Activated CD8-positive, alpha-beta memory T cell treated with anti-CD3 and anti-CD28 coated beads for 1 hour (primary cell): ENCODE measurements around the gene ARG2.

Experiments
- DNase-seq, 2 donors: peaks; one replicate each; pipeline ENCODE4 v3.0.0-alpha.2; 2020; ENCODE audit warnings: low read depth in 1 of 2; ENCODE audit errors: extremely low read depth in 1 of 2

Gene ARG2

DNA sequence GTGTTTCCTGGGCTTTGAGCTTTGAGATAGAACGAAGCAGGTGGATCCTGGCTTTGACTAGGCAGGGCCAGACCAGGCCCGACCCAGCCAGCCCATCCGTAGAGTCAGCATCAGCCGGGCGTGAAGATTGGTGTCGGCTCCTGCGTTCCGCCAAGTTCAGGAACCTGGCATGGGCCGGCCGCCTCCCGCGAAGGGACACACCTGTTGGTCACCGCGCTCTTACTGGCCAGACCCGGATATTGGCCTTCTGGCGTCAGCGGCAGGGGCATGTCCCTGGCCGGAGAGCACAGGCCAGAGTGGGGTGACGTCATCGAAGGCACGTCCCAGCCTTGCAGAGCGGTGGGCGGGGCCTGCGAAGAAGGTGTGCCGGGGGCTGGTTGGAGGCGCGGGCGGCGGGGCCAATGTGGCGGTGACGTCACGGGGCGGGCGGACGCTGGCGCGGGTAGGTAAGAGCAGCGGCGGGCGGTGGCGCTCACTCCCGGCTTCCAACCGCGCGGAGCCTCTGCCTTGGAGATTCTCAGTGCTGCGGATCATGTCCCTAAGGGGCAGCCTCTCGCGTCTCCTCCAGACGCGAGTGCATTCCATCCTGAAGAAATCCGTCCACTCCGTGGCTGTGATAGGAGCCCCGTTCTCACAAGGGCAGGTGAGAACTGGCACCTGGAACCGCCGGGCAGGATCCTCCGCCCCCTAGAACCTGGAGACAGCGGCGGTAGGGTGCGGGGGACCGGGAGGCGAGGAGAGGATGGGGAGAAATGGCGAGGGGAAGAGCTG, at the start of gene ARG2:
Gene ARG2, plus strand, starts transcription at position 475 of the 771 bp plus-strand sequence. Its CDS starts 58 bp downstream, at position 533.
- peak; percentile 97 to 98 for DNase-seq

DNA sequence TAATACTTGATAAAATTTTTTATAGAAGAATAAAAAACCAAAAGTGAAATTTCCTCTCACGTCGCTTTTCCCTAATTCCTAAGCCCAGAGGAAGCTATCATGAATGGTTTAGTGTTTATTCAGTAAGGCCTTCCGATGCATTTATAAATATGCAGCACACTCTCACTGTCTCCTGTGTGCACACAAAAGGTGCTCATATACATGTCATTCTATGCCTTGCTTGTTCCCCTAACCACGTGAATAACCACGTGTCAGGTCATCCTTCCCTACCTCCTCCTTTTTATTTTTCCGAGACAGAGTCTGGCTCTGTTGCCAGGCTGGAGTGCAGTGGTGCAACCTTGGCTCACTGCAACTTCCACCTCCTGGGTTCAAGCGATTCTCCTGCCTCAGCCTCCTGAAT, 49.3 kb upstream of the ARG2 start:
- no peak for DNase-seq

DNA sequence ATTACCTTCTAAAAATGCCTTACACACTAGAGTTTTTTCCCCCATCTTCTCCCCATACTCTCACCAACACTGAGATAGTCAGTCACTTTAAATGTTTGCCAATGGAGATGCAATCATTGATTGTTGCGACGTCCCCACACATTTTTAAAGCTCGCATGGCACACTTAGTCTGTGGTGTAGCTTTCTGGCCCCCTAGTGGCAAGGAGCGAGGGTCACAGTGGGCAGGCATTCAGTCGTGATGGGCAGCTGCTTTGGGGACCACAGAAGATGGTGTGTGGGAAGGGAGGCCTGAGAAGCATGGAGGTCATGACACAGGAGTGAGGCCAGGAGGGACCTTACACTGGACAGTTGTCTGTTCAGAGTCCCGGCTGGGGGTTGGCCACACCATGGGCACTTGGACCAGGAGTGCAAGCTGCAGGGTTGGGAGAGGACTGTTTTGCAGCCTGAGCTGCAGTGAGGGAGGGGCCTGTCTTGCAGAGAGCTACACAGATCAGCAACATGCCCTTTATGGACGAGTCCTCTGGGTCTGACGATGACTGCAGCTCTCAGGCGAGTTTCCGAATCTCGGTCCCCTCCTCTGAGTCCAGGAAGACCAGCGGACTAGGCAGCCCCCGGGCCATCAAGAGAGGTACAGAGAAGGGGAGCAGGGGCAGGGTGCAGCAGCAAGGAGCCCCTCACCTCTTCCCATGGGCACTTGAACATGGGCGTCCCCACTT, 48.3 kb upstream of the ARG2 start:
- peak; percentile 27 to 53 for DNase-seq

DNA sequence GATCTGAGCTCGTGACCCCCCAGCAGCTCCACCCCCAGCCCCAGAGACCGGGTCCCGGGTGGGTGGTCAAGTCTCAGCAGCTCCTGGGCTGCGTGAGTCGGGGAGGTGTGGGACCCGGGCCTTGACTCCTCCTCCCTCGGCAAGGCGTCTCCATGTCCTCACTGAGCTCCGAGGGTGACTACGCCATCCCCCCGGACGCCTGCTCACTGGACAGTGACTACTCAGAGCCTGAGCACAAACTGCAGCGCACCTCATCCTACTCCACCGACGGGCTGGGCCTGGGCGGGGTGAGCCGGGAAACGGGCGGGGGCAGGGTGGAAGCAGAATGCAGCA, 47.8 kb upstream of the ARG2 start:
- no peak for DNase-seq

DNA sequence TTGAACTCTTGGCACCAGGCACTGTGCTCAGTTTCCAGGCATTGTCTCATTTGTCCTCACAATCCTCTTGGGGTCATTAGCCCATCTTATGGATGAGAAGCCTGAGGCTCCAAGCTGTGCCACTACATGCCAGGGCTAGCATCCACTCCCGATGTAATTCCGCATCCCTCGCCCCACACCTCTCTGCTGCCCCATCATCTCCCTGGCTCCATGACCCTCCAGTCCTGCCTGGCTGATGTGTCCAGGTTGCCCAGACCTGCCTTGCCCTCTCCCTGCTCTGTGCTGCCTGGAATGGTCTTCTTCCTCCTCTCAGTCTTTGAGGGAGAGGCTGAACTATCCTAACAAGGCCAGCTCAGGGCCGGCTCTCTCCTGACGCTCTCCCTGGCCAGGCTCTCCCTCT, 47.1 kb upstream of the ARG2 start:
- no peak for DNase-seq

DNA sequence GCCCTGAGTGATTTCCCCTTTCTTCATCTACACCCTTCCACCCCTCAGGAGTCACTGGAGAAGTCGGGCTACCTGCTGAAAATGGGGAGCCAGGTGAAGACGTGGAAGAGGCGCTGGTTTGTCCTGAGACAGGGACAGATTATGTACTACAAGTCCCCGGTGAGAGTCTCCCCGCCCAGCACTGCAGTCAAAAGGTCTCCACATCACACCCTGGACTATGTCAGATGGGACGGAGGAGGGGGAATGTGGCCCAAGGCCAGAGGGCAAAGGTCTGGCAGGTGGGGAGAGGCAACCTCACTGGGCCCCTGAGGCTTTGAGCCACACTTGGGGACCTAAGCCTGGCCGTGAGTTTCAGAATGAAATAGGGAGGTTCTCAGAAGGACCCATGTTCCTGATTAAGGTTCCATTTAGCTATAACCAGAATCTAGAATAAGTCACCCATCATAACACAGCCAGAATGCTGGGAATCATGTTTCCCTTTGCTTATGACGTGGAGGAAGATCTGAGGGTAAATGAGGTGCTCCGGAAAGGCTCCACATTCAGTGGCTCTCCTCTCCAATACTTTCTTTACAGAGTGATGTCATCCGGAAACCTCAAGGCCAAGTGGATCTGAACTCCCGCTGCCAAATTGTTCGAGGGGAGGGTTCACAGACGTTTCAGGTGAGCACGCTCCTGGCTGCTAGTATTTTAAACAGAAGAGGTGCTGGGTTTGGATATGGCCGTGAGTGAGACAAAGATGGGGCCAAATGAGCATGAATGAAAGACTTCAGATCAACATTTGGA, 46.3 kb upstream of the ARG2 start:
- DNase-seq = no peak

DNA sequence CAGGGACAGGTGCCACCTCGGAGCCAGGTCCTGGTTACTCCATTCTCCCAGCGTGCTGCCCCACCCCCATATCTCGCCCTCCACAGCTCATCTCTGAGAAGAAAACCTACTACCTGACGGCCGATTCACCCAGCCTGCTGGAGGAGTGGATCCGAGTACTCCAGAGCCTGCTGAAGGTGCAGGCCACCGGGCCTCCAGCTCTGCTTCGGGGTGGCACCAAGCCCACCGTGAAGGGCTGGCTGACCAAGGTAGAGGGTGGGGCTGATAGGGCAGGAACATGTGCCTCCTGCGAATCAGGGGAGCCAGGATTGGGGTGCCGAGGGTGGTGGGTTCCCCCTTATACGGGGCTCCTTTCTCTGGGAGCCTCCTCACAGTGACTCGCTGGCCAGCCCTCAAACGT, 45.6 kb upstream of the ARG2 start:
- DNase-seq = no peak

DNA sequence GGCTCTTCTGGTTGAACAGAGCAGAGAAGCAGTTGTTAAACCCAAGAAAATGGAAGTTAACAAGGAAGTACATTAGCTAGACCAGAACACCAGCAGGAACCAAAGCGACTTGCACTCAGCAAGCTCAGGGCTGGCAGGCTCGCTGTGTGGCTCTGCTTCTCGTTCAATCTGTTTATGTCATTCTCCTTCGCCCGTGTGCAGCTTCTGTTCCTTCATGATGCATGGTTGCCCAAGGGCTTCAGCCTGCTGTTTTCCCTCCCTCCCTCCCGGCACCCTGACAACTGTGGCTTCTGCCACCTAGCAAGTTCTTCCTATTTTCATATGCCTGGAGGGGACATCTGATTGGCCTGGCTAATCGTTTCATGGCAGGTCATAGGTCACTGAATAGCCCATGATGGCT, 44.9 kb upstream of the ARG2 start:
- DNase-seq = no peak

GRCh38 chr14:67575684-67576083, 44.0 kb upstream of the ARG2 start:
- DNase-seq = no peak

- no peak for DNase-seq
Observed at GRCh38 chr14:67576216-67576955, 43.3 kb upstream of the ARG2 start.

- DNase-seq = no peak
Observed at GRCh38 chr14:67577181-67577808, 42.4 kb upstream of the ARG2 start.

- DNase-seq = no peak
Observed at GRCh38 chr14:67577909-67578749, 41.6 kb upstream of the ARG2 start.

DNA sequence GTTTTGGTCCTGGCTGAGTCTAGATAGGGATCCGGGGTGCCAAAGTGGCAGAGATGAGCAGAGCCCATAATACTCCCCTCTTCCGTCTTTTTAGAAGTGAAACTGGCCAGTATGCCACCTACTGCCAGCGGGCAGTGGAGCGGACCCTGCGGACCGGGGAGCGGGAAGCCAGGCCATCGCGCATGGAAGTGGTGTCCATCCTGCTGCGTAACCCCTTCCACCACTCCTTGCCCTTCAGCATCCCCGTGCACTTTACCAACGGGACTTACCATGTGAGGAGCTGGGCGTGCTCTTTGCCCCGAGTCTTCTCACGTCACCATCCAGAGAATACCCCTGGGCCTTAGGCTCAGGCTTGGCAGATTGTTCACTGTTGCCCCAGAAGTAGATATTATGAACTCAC, 40.7 kb upstream of the ARG2 start:
- DNase-seq = no peak

DNA sequence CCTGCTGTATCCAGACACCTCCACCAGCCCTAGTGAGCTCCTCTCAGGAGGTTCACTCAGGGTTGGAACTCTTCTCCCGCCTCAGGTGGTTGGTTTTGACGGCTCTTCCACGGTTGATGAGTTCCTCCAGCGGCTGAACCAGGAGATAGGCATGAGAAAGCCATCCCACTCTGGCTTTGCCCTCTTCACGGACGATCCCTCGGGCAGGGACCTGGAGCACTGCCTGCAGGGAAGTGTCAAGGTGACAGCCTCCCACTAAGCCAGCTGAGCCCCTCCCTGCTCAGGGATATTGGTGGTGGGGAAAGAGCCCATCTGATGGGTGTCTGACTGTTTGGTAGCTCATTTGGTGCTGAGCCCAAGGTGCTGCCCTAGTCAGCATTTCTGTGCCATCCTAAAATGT, 40.1 kb upstream of the ARG2 start:
- DNase-seq = no peak

GRCh38 chr14:67580336-67581171, 39.2 kb upstream of the ARG2 start:
- DNase-seq = no peak

GRCh38 chr14:67581643-67582042, 38.1 kb upstream of the ARG2 start:
- DNase-seq = no peak

DNA sequence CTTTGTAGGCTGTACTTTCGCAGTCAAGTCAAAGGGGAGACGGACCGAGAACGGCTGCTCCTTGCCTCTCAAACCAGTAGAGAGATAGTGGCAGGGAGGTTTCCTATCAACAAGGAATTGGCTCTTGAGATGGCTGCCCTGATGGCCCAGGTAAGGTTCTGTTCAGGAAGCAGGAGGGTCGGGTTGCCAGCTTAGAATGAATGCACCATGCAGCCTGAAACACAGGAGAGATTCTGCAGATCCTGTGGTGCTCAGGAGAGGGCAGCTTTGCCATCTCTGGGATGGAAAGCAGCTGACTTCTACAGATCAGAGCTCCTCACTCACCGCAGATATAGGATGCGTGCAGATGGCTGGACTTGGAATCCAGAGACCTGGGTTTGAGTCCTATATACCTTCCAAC, 37.7 kb upstream of the ARG2 start:
- DNase-seq = no peak

DNA sequence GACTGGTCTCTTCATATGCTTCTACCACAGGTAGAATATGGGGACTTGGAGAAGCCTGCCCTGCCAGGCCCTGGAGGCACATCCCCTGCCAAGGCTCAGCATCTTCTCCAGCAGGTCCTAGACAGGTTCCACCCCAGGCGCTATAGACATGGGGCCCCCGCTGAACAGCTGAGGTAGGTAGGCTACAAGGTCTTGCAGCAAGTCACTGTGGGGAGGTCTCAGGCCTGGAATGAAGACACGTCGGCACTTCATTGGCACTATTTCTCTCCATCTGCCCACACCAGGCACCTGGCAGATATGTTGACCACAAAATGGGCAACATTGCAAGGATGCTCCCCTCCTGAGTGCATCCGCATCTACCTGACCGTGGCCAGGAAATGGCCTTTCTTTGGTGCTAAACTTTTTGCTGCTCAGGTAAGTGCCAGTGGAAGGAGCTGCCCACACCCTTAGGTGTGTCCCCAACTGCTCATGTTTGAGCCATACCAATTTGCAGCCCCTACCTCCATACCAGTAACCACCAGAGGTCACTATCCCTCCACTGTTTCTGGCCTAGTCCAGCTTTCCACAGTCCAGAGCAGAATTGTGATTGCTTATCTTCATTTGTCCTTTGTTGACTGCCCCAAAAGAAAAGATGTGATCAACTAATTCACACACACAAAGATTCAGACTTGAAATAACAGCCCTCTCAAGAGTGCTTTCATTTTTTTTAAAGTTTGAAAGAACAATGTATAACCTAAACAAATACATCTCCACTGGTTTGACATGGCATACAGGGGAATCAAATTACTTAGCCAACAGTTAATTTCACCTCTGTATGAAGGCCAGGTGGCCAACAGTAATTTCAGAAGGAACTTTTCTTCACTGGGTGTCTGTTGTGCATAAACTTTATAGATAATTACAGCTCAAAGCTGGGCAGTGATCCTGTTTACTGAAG, 35.7 kb upstream of the ARG2 start:
- no peak for DNase-seq
